Activated naive CD4-positive, alpha-beta T cell treated with anti-CD3 and anti-CD28 coated beads for 36 hours (primary cell): ENCODE data around the gene KCNK10. TPM values are rescaled to one million over a fixed set of nuclear protein-coding genes. Genes with fewer than 3 reads are reported as not detected.

Experiments
- CTCF ChIA-PET: fragments of 350-600 bp; sonication (Branson Sonifier 250); formaldehyde crosslinking; loops from one replicate; lab custom pipeline; 2021; ENCODE audit warnings: antibody characterized with exemption; lab: Charles Lee
- DNase-seq: peaks from one replicate; pipeline ENCODE4 v3.0.0-alpha.2; 2020
- H3K27ac Mint-ChIP-seq: one replicate; pipeline ENCODE4 v1.8.0; 2021; ENCODE audit warnings: mild to moderate bottlenecking, mixed read lengths
- H3K27me3 Mint-ChIP-seq: one replicate; pipeline ENCODE4 v1.8.0; 2021; ENCODE audit warnings: low read depth, mixed read lengths
- H3K36me3 Mint-ChIP-seq: one replicate; pipeline ENCODE4 v1.8.0; 2021; ENCODE audit warnings: low read depth, mixed read lengths
- H3K4me1 Mint-ChIP-seq: one replicate; pipeline ENCODE4 v1.8.0; 2021; ENCODE audit warnings: low read depth, mixed read lengths
- H3K4me3 Mint-ChIP-seq: one replicate; pipeline ENCODE4 v1.8.0; 2021; ENCODE audit warnings: mild to moderate bottlenecking, moderate library complexity, mixed read lengths
- H3K9me3 Mint-ChIP-seq: one replicate; pipeline ENCODE4 v1.8.0; 2021; ENCODE audit warnings: mixed read lengths
- intact Hi-C: fragments of 100-400 bp; cut with micrococcal nuclease; formaldehyde crosslinking; loops from one replicate; pipeline ENCODE4 v1.15.1; 2023
- total RNA-seq, 2 experiments: library from RNA; stranded (reverse); gene quantifications; one replicate each; pipeline ENCODE4 v1.2.3, GENCODE V29; 2021

Gene KCNK10
- total RNA-seq, 2 experiments from 2014 or later, result not detected

GRCh38 chr14:88311780-88312179 is 11.3 kb downstream of the KCNK10 start:
- H3K27me3 Mint-ChIP-seq, result peaks cover 2% of the 10 kb centered on the region
- H3K4me1 Mint-ChIP-seq, result no peaks in the 10 kb centered on the region
- H3K36me3 Mint-ChIP-seq, result no peaks in the 10 kb centered on the region
- H3K27ac Mint-ChIP-seq, result no peak overlapping the region
- H3K4me3 Mint-ChIP-seq, result no peak overlapping the region
- CTCF ChIA-PET, result no interaction called here
- no peak for DNase-seq
- no peaks in the 10 kb centered on the region for H3K9me3 Mint-ChIP-seq
- intact Hi-C loops, result no loop called here

- no peaks in the 10 kb centered on the region for H3K36me3 Mint-ChIP-seq
- CTCF ChIA-PET, result no interaction called here
Measured at GRCh38 chr14:88310449-88310848, 12.6 kb downstream of the KCNK10 start.

GRCh38 chr14:88310021-88310420 is 13.0 kb downstream of the KCNK10 start:
- DNase-seq, result no peak
- CTCF ChIA-PET, result no interaction called here
- Mint-ChIP-seq H3K9me3 (no peaks in the 10 kb centered on the region), H3K4me3 (no peak overlapping the region), H3K4me1 (no peaks in the 10 kb centered on the region), H3K27me3 (no peaks in the 10 kb centered on the region), H3K36me3 (no peaks in the 10 kb centered on the region), H3K27ac (no peak overlapping the region)
- intact Hi-C loops, result no loop called here

More at GRCh38 chr14:88310449-88310848, 12.6 kb downstream of the KCNK10 start:
- H3K27ac Mint-ChIP-seq, result no peak overlapping the region
- H3K4me1 Mint-ChIP-seq, result no peaks in the 10 kb centered on the region
- intact Hi-C loops, result no loop called here
- no peaks in the 10 kb centered on the region for H3K9me3 Mint-ChIP-seq
- no peak for DNase-seq
- H3K27me3 Mint-ChIP-seq, result peaks cover under 1% of the 10 kb centered on the region
- no peak overlapping the region for H3K4me3 Mint-ChIP-seq

GRCh38 chr14:88305528-88306322 is 17.3 kb downstream of the KCNK10 start:
- H3K4me1 Mint-ChIP-seq, result no peaks in the 10 kb centered on the region
- intact Hi-C loops, result no loop called here
- H3K27ac Mint-ChIP-seq, result no peak overlapping the region
- H3K36me3 Mint-ChIP-seq, result no peaks in the 10 kb centered on the region
- CTCF ChIA-PET, result no interaction called here
- H3K4me3 Mint-ChIP-seq, result no peak overlapping the region
- peaks cover 12% of the 10 kb centered on the region for H3K27me3 Mint-ChIP-seq
- H3K9me3 Mint-ChIP-seq, result no peaks in the 10 kb centered on the region
- no peak for DNase-seq

- Mint-ChIP-seq H3K27ac (no peak overlapping the region), H3K36me3 (no peaks in the 10 kb centered on the region), H3K4me3 (no peak overlapping the region), H3K9me3 (no peaks in the 10 kb centered on the region), H3K27me3 (peaks cover 19% of the 10 kb centered on the region), H3K4me1 (peaks cover 3% of the 10 kb centered on the region)
- no peak for DNase-seq
- CTCF ChIA-PET, result no interaction called here
- intact Hi-C loops, result no loop called here
Measured at GRCh38 chr14:88303041-88303440, 20.0 kb downstream of the KCNK10 start.

- intact Hi-C loops, result no loop called here
- H3K4me1 Mint-ChIP-seq, result peaks cover 3% of the 10 kb centered on the region
- CTCF ChIA-PET, result no interaction called here
- H3K36me3 Mint-ChIP-seq, result no peaks in the 10 kb centered on the region
- H3K9me3 Mint-ChIP-seq, result no peaks in the 10 kb centered on the region
- H3K4me3 Mint-ChIP-seq, result no peak overlapping the region
- H3K27me3 Mint-ChIP-seq, result peaks cover 19% of the 10 kb centered on the region
- no peak for DNase-seq
- H3K27ac Mint-ChIP-seq, result no peak overlapping the region
Measured at GRCh38 chr14:88301381-88301780, 21.7 kb downstream of the KCNK10 start.

GRCh38 chr14:88300817-88301216 is 22.3 kb downstream of the KCNK10 start:
- H3K36me3 Mint-ChIP-seq, result no peaks in the 10 kb centered on the region
- intact Hi-C loops, result no loop called here
- H3K27me3 Mint-ChIP-seq, result peaks cover 19% of the 10 kb centered on the region
- no peak overlapping the region for H3K27ac Mint-ChIP-seq
- H3K9me3 Mint-ChIP-seq, result no peaks in the 10 kb centered on the region
- no peak overlapping the region for H3K4me3 Mint-ChIP-seq
- CTCF ChIA-PET, result interaction anchor here (1.5 kb wide), 1 partner anchor 112 kb away, joined by 6 read pairs; no protein-coding TSS in a partner anchor
- H3K4me1 Mint-ChIP-seq, result peaks cover 3% of the 10 kb centered on the region
- no peak for DNase-seq

GRCh38 chr14:88299865-88300530 is 23.1 kb downstream of the KCNK10 start:
- no peaks in the 10 kb centered on the region for H3K36me3 Mint-ChIP-seq
- H3K4me1 Mint-ChIP-seq, result peaks cover 3% of the 10 kb centered on the region

GRCh38 chr14:88297306-88297705 is 25.8 kb downstream of the KCNK10 start:
- no peaks in the 10 kb centered on the region for H3K36me3 Mint-ChIP-seq
- H3K4me1 Mint-ChIP-seq, result peaks cover 3% of the 10 kb centered on the region
- H3K27me3 Mint-ChIP-seq, result peaks cover 20% of the 10 kb centered on the region
- DNase-seq, result no peak
- intact Hi-C loops, result no loop called here
- CTCF ChIA-PET, result interaction anchor here (0.6 kb wide), 1 partner anchor 35 kb away, joined by 4 read pairs; no protein-coding TSS in a partner anchor
- H3K27ac Mint-ChIP-seq, result no peak overlapping the region
- no peaks in the 10 kb centered on the region for H3K9me3 Mint-ChIP-seq
- no peak overlapping the region for H3K4me3 Mint-ChIP-seq

More at GRCh38 chr14:88299865-88300530, 23.1 kb downstream of the KCNK10 start:
- Mint-ChIP-seq H3K27me3 (peaks cover 19% of the 10 kb centered on the region), H3K27ac (no peak overlapping the region), H3K9me3 (no peaks in the 10 kb centered on the region), H3K4me3 (no peak overlapping the region)
- intact Hi-C loops, result no loop called here
- DNase-seq, result no peak
- CTCF ChIA-PET, result interaction anchor here (0.7 to 1.5 kb wide), 3 partner anchors 61 to 113 kb away, joined by 3 to 6 read pairs (median 4); no protein-coding TSS in a partner anchor

GRCh38 chr14:88296351-88296750 is 26.7 kb downstream of the KCNK10 start:
- CTCF ChIA-PET, result no interaction called here
- Mint-ChIP-seq H3K36me3 (no peaks in the 10 kb centered on the region), H3K4me1 (peaks cover 3% of the 10 kb centered on the region), H3K27me3 (peaks cover 17% of the 10 kb centered on the region), H3K27ac (no peak overlapping the region), H3K9me3 (no peaks in the 10 kb centered on the region), H3K4me3 (no peak overlapping the region)
- no peak for DNase-seq
- intact Hi-C loops, result no loop called here

- Mint-ChIP-seq H3K27ac (no peak overlapping the region), H3K27me3 (peaks cover 19% of the 10 kb centered on the region), H3K9me3 (no peaks in the 10 kb centered on the region), H3K36me3 (no peaks in the 10 kb centered on the region), H3K4me3 (no peak overlapping the region), H3K4me1 (no peaks in the 10 kb centered on the region)
- intact Hi-C loops, result no loop called here
- CTCF ChIA-PET, result interaction anchor here (1.1 kb wide), 1 partner anchor 344 kb away, joined by 3 read pairs; no protein-coding TSS in a partner anchor
- DNase-seq, result no peak
Measured at GRCh38 chr14:88289996-88290395, 33.1 kb downstream of the KCNK10 start.

- Mint-ChIP-seq H3K4me3 (no peak overlapping the region), H3K27me3 (peaks cover 19% of the 10 kb centered on the region), H3K9me3 (no peaks in the 10 kb centered on the region), H3K36me3 (no peaks in the 10 kb centered on the region), H3K4me1 (no peaks in the 10 kb centered on the region), H3K27ac (no peak overlapping the region)
- DNase-seq, result no peak
- CTCF ChIA-PET, result no interaction called here
- intact Hi-C loops, result no loop called here
Measured at GRCh38 chr14:88289234-88289633, 33.8 kb downstream of the KCNK10 start.
